IMR-90 (cell line): Measurements from ENCODE around the gene NOL4L. TPM values are rescaled to one million over a fixed set of nuclear protein-coding genes. Genes with fewer than 3 reads are reported as not detected.

Source experiments
- ATAC-seq: fragments of 200-7000 bp; cut with Tn5 transposase; 2 replicates; pipeline ENCODE4 v1.9.1; 2020; ENCODE audit warnings: low read depth, mild to moderate bottlenecking, moderate library complexity
- BruUV-seq: library from RNA; stranded (reverse); fragments of 400-500 nt; replicated peaks from 2 replicates; lab custom pipeline; 2021; lab: Mats Ljungman, UMichigan
- CTCF ChIA-PET: fragments of 300-600 bp; formaldehyde crosslinking; extraction: SDS; loops from one replicate; lab custom pipeline; 2021; ENCODE audit warnings: antibody characterized with exemption; lab: Yijun Ruan, JAX
- POLR2A ChIA-PET: fragments of 300-600 bp; sonication (Branson Sonifier 250); formaldehyde crosslinking; loops from one replicate; lab custom pipeline; 2022; ENCODE audit warnings: antibody characterized with exemption; ENCODE audit not compliant: unreplicated experiment; lab: Charles Lee
- DNase-seq: peaks from one replicate; pipeline ENCODE4 v3.0.0; 2013
- H2AFZ ChIP-seq: replicated peaks from 2 replicates; pipeline ENCODE3; 2013; ENCODE audit warnings: low read length, mild to moderate bottlenecking; ENCODE audit not compliant: poor library complexity
- H2AK5ac ChIP-seq: 2 replicates; pipeline ENCODE4 v1.6.1; 2013; ENCODE audit warnings: low read depth, low read length, inconsistent platforms
- H2AK9ac ChIP-seq: replicated peaks from 2 replicates; pipeline ENCODE3; 2013; ENCODE audit warnings: mild to moderate bottlenecking, low read depth, low read length, moderate library complexity; ENCODE audit not compliant: poor library complexity
- H2BK120ac ChIP-seq: 2 replicates; pipeline ENCODE4 v1.6.1; 2013; ENCODE audit warnings: low read depth, low read length, inconsistent platforms
- H2BK15ac ChIP-seq: 3 replicates; pipeline ENCODE4 v1.6.1; 2013; ENCODE audit warnings: low read depth, low read length, inconsistent platforms
- H2BK20ac ChIP-seq: 2 replicates; pipeline ENCODE4 v1.6.1; 2013; ENCODE audit warnings: low read depth, mild to moderate bottlenecking, inconsistent platforms, low read length, moderate library complexity
- H2BK5ac ChIP-seq: 2 replicates; pipeline ENCODE4 v1.6.1; 2013; ENCODE audit warnings: mild to moderate bottlenecking, low read depth, low read length, inconsistent platforms; ENCODE audit not compliant: poor library complexity, severe bottlenecking
- H3K14ac ChIP-seq: replicated peaks from 2 replicates; pipeline ENCODE4 v1.6.1; 2013; ENCODE audit warnings: low read depth, low read length, inconsistent platforms
- H3K18ac ChIP-seq: 2 replicates; pipeline ENCODE4 v1.6.1; 2013; ENCODE audit warnings: low read depth, low read length, control low read depth
- H3K23ac ChIP-seq: 2 replicates; pipeline ENCODE4 v1.6.1; 2013; ENCODE audit warnings: low read depth, low read length, inconsistent platforms
- H3K27ac ChIP-seq: 2 replicates; pipeline ENCODE4 v1.5.1; 2013; ENCODE audit warnings: mild to moderate bottlenecking, control low read depth, low read length; ENCODE audit not compliant: insufficient read depth
- H3K27me3 ChIP-seq: 2 replicates; pipeline ENCODE4 v1.6.1; 2013; ENCODE audit warnings: low read length; ENCODE audit not compliant: control insufficient read depth, insufficient read depth
- H3K36me3 ChIP-seq: 2 replicates; pipeline ENCODE4 v1.6.1; 2013; ENCODE audit warnings: low read length, mixed read lengths; ENCODE audit not compliant: control insufficient read depth, insufficient read depth
- H3K4ac ChIP-seq: 2 replicates; pipeline ENCODE4 v1.6.1; 2013; ENCODE audit warnings: low read depth, low read length, inconsistent platforms
- H3K4me1 ChIP-seq: 2 replicates; pipeline ENCODE4 v1.6.1; 2013; ENCODE audit warnings: low read length, mixed read lengths; ENCODE audit not compliant: control insufficient read depth, insufficient read depth
- H3K4me2 ChIP-seq: 2 replicates; pipeline ENCODE4 v1.6.1; 2013; ENCODE audit warnings: low read depth, mild to moderate bottlenecking, control low read depth, low read length, moderate library complexity
- H3K4me3 ChIP-seq: 2 replicates; pipeline ENCODE4 v1.5.1; 2013; ENCODE audit warnings: low read depth, mild to moderate bottlenecking, control low read depth, low read length, moderate library complexity; ENCODE audit not compliant: insufficient read depth
- H3K56ac ChIP-seq: 2 replicates; pipeline ENCODE4 v1.6.1; 2013; ENCODE audit warnings: low read length, inconsistent platforms; ENCODE audit not compliant: insufficient read depth; ENCODE audit errors: extremely low read depth
- H3K79me1 ChIP-seq, 2 experiments: 2 replicates each; pipeline ENCODE4 v1.6.1; 2013; ENCODE audit warnings: low read length in 2 of 2, inconsistent platforms in 1 of 2, low read depth in 1 of 2
- H3K9ac ChIP-seq: 2 replicates; pipeline ENCODE4 v1.6.1; 2013; ENCODE audit warnings: low read depth, low read length, control low read depth
- H3K9me1 ChIP-seq: 2 replicates; pipeline ENCODE4 v1.6.1; 2013; ENCODE audit warnings: low read length, inconsistent platforms; ENCODE audit not compliant: insufficient read depth
- H3K9me3 ChIP-seq: 2 replicates; pipeline ENCODE4 v1.6.1; 2013; ENCODE audit warnings: low read length; ENCODE audit not compliant: control insufficient read depth, insufficient read depth
- H4K20me1 ChIP-seq: 2 replicates; pipeline ENCODE4 v1.6.1; 2013; ENCODE audit warnings: low read length, inconsistent platforms; ENCODE audit not compliant: insufficient read depth
- H4K5ac ChIP-seq: 2 replicates; pipeline ENCODE4 v1.6.1; 2013; ENCODE audit warnings: mild to moderate bottlenecking, low read depth, low read length, control low read depth
- H4K8ac ChIP-seq, 2 experiments: 2 replicates each; pipeline ENCODE4 v1.6.1; 2013; ENCODE audit warnings: low read depth in 2 of 2, low read length in 2 of 2, control low read depth in 1 of 2, inconsistent platforms in 1 of 2
- H4K91ac ChIP-seq: 2 replicates; pipeline ENCODE4 v1.6.1; 2013; ENCODE audit warnings: low read depth, low read length, inconsistent platforms; ENCODE audit not compliant: insufficient read depth
- BHLHE40 ChIP-seq: fragments of 150-350 bp; IDR thresholded peaks from 2 replicates; pipeline ENCODE4 v1.6.1; 2016; ENCODE audit warnings: mild to moderate bottlenecking, low read depth, low read length
- ELK1 ChIP-seq: fragments of 150-350 bp; IDR thresholded peaks from 2 replicates; pipeline ENCODE4 v1.6.1; 2016; ENCODE audit warnings: low read depth, mild to moderate bottlenecking, low read length, moderate library complexity, borderline replicate concordance
- WGBS, 2 experiments: methylation state at CpG; one replicate each; pipeline versions ENCODE4 v1.1.5 to v1.1.7; 2013; ENCODE audit warnings: missing lambda C conversion rate in 2 of 2; ENCODE audit not compliant: insufficient read length in 1 of 2; ENCODE audit errors: extremely low coverage in 2 of 2; 5-methylcytosine and 5-hydroxymethylcytosine counted together
- dilution Hi-C: fragments of 300-500 bp; cut with HindIII; formaldehyde crosslinking; loops from one replicate; pipeline ENCODE4 v1.14.3; 2018; ENCODE audit warnings: low sequenced_read_pairs; ENCODE audit not compliant: unreplicated experiment
- in situ Hi-C: fragments of 300-500 bp; cut with MboI; formaldehyde crosslinking; loops from 3 replicates; pipeline ENCODE4 v1.14.3; 2019; ENCODE audit warnings: low sequenced_read_pairs, inconsistent platforms, mixed read lengths
- intact Hi-C: fragments of 100-400 bp; cut with micrococcal nuclease; formaldehyde crosslinking; loops from 2 replicates; pipeline ENCODE4 v1.10.0; 2022
- polyA plus RNA-seq, 3 experiments: library from polyadenylated mRNA; depleted of rRNA; stranded (reverse); fragments of >200 nt; gene quantifications; 2 replicates each; pipeline ENCODE4 v1.2.3, GENCODE V29; 2012; ENCODE audit warnings: low replicate concordance in 1 of 3
- total RNA-seq: library from RNA; depleted of rRNA; stranded (reverse); fragments of >200 nt; gene quantifications from 2 replicates; pipeline ENCODE4 v1.2.3, GENCODE V29; 2012

Gene NOL4L
- total and polyA plus RNA-seq, 2 of the 4 experiments (the other 2 are of a cell fraction): 4.7 to 13.3 TPM

- TF ChIP-seq ELK1: no peak
These were observed 121.3 kb downstream of the NOL4L start (continued) for GRCh38 chr20:32463642-32464400.

GRCh38 chr20:32462900-32463641 lies 122.1 kb downstream of the NOL4L start:
- peaks cover 30% of the 10 kb centered on the region for H3K4me1 ChIP-seq
- intact Hi-C loops: no loop called here
- no peaks in the 10 kb centered on the region for H3K9me3 ChIP-seq

More at GRCh38 chr20:32462900-32463641, 122.1 kb downstream of the NOL4L start:
- Histone ChIP-seq H3K56ac (no peak overlapping the region), H2BK15ac (no peak overlapping the region), H4K91ac (no peak overlapping the region), H3K9ac (no peak overlapping the region), H4K8ac (peak overlapping the region; percentile 53 to 87; a peak in 2 of 4 replicates), H4K20me1 (peaks cover 11% of the 10 kb centered on the region), H3K27me3 (no peaks in the 10 kb centered on the region), H2BK20ac (no peak overlapping the region), H3K4me2 (no peak overlapping the region), H3K79me1 (peaks cover 14 to 82% of the 10 kb centered on the region in 2 experiments), H3K4me3 (no peak overlapping the region), H2AK5ac (peak overlapping the region; percentile 87; the same call in 1 of the 2 replicates), H3K18ac (no peak overlapping the region), H2BK120ac (no peak overlapping the region), H2AK9ac (no peak overlapping the region), H3K14ac (no peak overlapping the region), H2BK5ac (no peak overlapping the region), H3K4ac (peak overlapping the region; percentile 58; the same call in 1 of the 2 replicates), H3K9me1 (peaks cover 30% of the 10 kb centered on the region), H3K23ac (no peak overlapping the region), H4K5ac (no peak overlapping the region), H3K27ac (no peak overlapping the region), H2AFZ (no peak overlapping the region), H3K36me3 (peaks cover 7% of the 10 kb centered on the region)
- ATAC-seq: no peak
- 81% methylated on average over 3 of the region's 15 CpGs; no CpG with 5 or more reads in 1 of the 2 experiments for WGBS, 2 experiments
- TF ChIP-seq ELK1 (no peak), BHLHE40 (no peak)
- CTCF ChIA-PET: no interaction called here
- in situ Hi-C loops: no loop called here
- dilution Hi-C loops: no loop called here
- BruUV-seq: no TSS peak
- no peak for DNase-seq
- POLR2A ChIA-PET: no interaction called here
